Skeletal muscle satellite cell (primary cell): ENCODE results near the gene DHFR2. TPM values are rescaled to one million over a fixed set of nuclear protein-coding genes. Genes with fewer than 3 reads are reported as not detected.
A peak's percentile ranks its signal among the peaks of the same experiment; 100 is the strongest.
"Not testable (repeated sequence)": the region's sequence is repeated elsewhere in the genome, so short reads cannot be mapped to it uniquely, and the experiment has no call there.

Source experiments
- H3K27me3 ChIP-seq: 2 replicates; pipeline ENCODE4 v1.7.0; 2013; ENCODE audit warnings: low read length; ENCODE audit not compliant: control insufficient read depth, insufficient read depth
- H3K36me3 ChIP-seq: 2 replicates; pipeline ENCODE4 v1.7.0; 2013; ENCODE audit warnings: mild to moderate bottlenecking, control low read depth, low read length; ENCODE audit not compliant: insufficient read depth
- H3K4me1 ChIP-seq: 2 replicates; pipeline ENCODE4 v1.7.0; 2013; ENCODE audit warnings: low read length; ENCODE audit not compliant: control insufficient read depth, insufficient read depth
- H3K4me2 ChIP-seq: 2 replicates; pipeline ENCODE4 v1.7.0; 2013; ENCODE audit warnings: mild to moderate bottlenecking, low read length
- H3K4me3 ChIP-seq: 2 replicates; pipeline ENCODE4 v1.7.0; 2013; ENCODE audit warnings: low read length
- H3K9ac ChIP-seq: 2 replicates; pipeline ENCODE4 v1.7.0; 2013; ENCODE audit warnings: mild to moderate bottlenecking, low read depth, low read length, moderate library complexity
- H3K9me3 ChIP-seq: replicated peaks from 2 replicates; pipeline ENCODE4 v1.7.0; 2013; ENCODE audit warnings: mild to moderate bottlenecking, control low read depth, low read length
- total RNA-seq: library from RNA; depleted of rRNA; stranded (reverse); fragments of >200 nt; gene quantifications from 2 replicates; pipeline ENCODE4 v1.2.3, GENCODE V29; 2012; rRNA removed

Gene DHFR2
- total RNA-seq: 2.4 and 2.5 TPM in 2 replicates

DNA sequence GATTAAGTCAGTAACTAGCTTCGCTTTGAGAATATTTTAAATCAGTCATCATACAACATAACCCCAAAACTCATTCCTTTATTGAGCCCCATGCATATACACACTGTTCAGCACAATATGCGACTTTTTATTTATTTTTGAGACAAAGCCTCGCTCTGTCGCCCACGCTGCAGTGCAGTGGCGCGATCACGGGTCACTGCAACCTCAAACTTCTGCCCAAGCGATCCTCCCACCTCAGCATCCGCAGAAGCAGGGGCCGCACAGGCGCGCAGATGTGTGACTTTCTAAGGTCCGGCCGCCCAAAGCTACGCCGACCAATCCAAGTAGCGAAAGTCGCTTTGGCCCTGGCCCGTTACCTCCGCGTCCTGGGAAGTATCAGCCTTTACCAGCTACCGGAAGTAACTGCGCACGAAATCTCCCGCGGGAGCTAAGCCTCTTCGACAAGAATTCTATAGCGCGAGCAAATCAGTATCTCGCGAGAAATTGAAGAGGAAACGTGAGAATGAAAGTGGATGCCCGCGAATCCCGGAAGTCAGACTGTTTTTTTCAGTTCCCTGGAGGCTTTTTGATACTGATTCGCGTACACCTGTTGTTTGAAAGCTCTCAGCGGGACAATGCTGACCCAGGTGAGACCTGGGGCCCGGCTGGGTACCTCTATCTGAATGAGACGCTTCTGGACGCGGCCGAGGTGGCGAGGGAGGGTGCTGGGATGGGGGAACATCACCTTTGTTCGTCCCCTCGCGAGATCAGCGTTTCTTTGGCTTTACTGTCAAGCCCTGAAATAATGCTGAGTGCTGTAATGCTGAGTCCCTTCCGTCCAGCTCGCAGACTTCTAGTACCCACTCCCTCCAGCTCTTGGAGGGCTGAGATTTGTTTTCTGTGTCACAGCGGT, at the start of gene DHFR2, which contains the start of gene NSUN3:
TSS of gene DHFR2 (minus strand) at position 404 of the 892 bp plus-strand sequence. CDS start 1,405 bp downstream, outside the sequence.
TSS of gene NSUN3 (plus strand) at position 549 of the 892 bp plus-strand sequence. CDS start at position 615, 66 bp downstream.
- no peaks in the 10 kb centered on the region for H3K9me3 ChIP-seq
- peak within 1 kb of the TSS; percentile 82 for H3K4me2 ChIP-seq
- H3K27me3 ChIP-seq: no peaks in the 10 kb centered on the region
- peaks cover 8% of the 10 kb centered on the region for H3K36me3 ChIP-seq
- peak within 1 kb of the TSS; percentile 82 for H3K4me3 ChIP-seq
- H3K4me1 ChIP-seq: peaks cover 13% of the 10 kb centered on the region
- peak within 1 kb of the TSS; percentile 96 for H3K9ac ChIP-seq

- Histone ChIP-seq H3K4me3 (no peak overlapping the region), H3K9me3 (no peaks in the 10 kb centered on the region), H3K36me3 (peaks cover 10% of the 10 kb centered on the region), H3K27me3 (no peaks in the 10 kb centered on the region), H3K4me2 (no peak overlapping the region), H3K4me1 (no peaks in the 10 kb centered on the region), H3K9ac (no peak overlapping the region)
Measured at GRCh38 chr3:94110854-94111253, 48.1 kb upstream of the DHFR2 start.

DNA sequence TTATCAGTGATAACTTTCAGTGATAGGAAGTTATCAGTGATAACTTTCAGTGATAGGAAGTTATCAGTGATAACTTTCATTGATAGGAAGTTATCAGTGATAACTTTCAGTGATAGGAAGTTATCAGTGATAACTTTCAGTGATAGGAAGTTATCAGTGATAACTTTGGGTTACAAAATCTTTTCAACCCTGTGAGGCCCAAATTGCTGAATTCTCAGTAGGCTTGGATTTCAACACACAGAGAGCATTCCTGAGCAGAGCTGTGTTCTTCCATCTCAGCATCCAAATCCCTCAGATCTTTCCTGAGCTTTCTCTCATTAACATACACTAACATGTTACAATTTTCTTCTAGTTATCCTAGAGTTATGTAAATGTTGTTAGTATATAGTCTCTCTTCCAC, 47.5 kb upstream of the DHFR2 start:
- not testable (repeated sequence) for H3K9ac ChIP-seq, H3K4me2 ChIP-seq, H3K9me3 ChIP-seq, H3K27me3 ChIP-seq, H3K4me3 ChIP-seq, H3K4me1 ChIP-seq
- peaks cover 10% of the 10 kb centered on the region for H3K36me3 ChIP-seq

DNA sequence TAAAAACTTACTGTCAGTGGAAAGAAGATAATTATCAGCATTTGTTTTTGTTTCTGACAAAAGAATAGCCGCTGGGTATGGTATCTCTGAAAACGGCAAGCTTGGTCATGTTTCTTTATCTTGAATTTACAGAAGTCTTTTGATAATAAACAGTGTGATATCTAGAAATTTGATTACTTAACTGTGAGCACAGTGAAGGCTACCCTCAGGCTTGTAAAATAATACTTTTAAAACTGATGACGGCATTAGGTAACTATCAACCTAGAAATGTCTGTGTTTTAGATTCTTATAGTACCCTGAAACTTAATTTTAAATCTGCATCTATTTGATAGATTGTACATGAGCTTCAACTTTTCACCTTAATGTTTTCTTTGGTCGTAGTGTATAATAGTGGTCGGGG, 43.6 kb upstream of the DHFR2 start:
- Histone ChIP-seq H3K9me3 (no peaks in the 10 kb centered on the region), H3K4me2 (no peak overlapping the region), H3K36me3 (peaks cover 12% of the 10 kb centered on the region), H3K4me3 (no peak overlapping the region), H3K4me1 (no peaks in the 10 kb centered on the region), H3K9ac (no peak overlapping the region), H3K27me3 (no peaks in the 10 kb centered on the region)

DNA sequence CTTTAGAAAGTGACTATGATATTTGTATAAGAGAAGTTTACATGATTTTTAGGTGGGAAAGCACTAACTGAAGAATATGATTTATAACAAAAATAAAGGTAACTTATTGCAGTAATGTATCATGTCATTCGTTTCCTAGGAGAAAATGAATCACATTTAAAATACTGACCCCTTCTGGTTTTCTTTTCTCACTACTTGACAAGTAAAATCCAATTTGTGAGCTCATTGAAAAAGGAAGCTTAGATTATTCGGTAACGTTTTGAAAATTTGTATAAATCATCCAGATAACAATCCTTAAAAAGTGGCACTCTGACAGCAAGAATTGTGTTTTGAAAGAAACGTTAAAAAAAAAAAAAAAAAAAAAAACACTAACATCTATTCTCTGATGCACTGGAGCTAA, 39.1 kb upstream of the DHFR2 start:
- Histone ChIP-seq H3K9me3 (no peaks in the 10 kb centered on the region), H3K4me3 (no peak overlapping the region), H3K4me1 (no peaks in the 10 kb centered on the region), H3K9ac (no peak overlapping the region), H3K4me2 (no peak overlapping the region), H3K27me3 (no peaks in the 10 kb centered on the region), H3K36me3 (peaks cover 18% of the 10 kb centered on the region)

DNA sequence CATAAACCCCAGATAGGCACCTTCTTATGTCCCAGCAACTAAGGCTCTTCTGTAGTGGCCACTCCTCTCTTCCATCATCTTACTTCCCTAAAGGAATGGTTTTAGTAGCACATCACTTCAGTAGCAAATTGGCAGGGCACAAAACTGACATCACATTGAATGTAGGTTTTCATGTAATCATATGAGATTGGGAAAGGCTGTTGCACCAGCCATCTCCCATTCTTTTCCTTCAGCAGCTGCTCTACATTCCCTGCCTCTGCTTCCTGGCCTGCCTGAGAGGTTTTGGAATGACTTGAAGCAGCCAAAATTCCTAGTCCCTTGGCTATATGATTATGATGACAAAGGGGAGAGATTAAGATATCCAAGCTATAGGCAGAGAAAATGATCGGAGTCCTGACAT, 36.6 kb upstream of the DHFR2 start:
- Histone ChIP-seq H3K36me3 (peaks cover 26% of the 10 kb centered on the region), H3K27me3 (no peaks in the 10 kb centered on the region), H3K4me3 (no peak overlapping the region), H3K4me2 (no peak overlapping the region), H3K4me1 (no peaks in the 10 kb centered on the region), H3K9ac (no peak overlapping the region), H3K9me3 (no peaks in the 10 kb centered on the region)

GRCh38 chr3:94098452-94098851, 35.7 kb upstream of the DHFR2 start:
- H3K9ac ChIP-seq: no peak overlapping the region
- no peaks in the 10 kb centered on the region for H3K4me1 ChIP-seq
- no peak overlapping the region for H3K4me3 ChIP-seq
- H3K27me3 ChIP-seq: no peaks in the 10 kb centered on the region
- no peak overlapping the region for H3K4me2 ChIP-seq
- no peaks in the 10 kb centered on the region for H3K9me3 ChIP-seq
- peaks cover 22% of the 10 kb centered on the region for H3K36me3 ChIP-seq

GRCh38 chr3:94095111-94095510, 32.4 kb upstream of the DHFR2 start:
- Histone ChIP-seq H3K27me3 (no peaks in the 10 kb centered on the region), H3K9me3 (no peaks in the 10 kb centered on the region), H3K36me3 (peaks cover 29% of the 10 kb centered on the region)

GRCh38 chr3:94093151-94093550, 30.4 kb upstream of the DHFR2 start:
- H3K4me3 ChIP-seq: no peak overlapping the region
- H3K9me3 ChIP-seq: no peaks in the 10 kb centered on the region
- H3K36me3 ChIP-seq: peaks cover 28% of the 10 kb centered on the region
- H3K4me2 ChIP-seq: no peak overlapping the region
- H3K9ac ChIP-seq: no peak overlapping the region
- H3K27me3 ChIP-seq: no peaks in the 10 kb centered on the region
- no peaks in the 10 kb centered on the region for H3K4me1 ChIP-seq

More at GRCh38 chr3:94095111-94095510, 32.4 kb upstream of the DHFR2 start:
- Histone ChIP-seq H3K4me2 (no peak overlapping the region), H3K4me3 (no peak overlapping the region), H3K4me1 (no peaks in the 10 kb centered on the region), H3K9ac (no peak overlapping the region)

GRCh38 chr3:94092086-94092485, 29.4 kb upstream of the DHFR2 start:
- H3K9ac ChIP-seq: no peak overlapping the region
- no peaks in the 10 kb centered on the region for H3K9me3 ChIP-seq
- H3K4me2 ChIP-seq: no peak overlapping the region
- no peaks in the 10 kb centered on the region for H3K4me1 ChIP-seq
- H3K36me3 ChIP-seq: peaks cover 20% of the 10 kb centered on the region
- no peaks in the 10 kb centered on the region for H3K27me3 ChIP-seq
- no peak overlapping the region for H3K4me3 ChIP-seq

DNA sequence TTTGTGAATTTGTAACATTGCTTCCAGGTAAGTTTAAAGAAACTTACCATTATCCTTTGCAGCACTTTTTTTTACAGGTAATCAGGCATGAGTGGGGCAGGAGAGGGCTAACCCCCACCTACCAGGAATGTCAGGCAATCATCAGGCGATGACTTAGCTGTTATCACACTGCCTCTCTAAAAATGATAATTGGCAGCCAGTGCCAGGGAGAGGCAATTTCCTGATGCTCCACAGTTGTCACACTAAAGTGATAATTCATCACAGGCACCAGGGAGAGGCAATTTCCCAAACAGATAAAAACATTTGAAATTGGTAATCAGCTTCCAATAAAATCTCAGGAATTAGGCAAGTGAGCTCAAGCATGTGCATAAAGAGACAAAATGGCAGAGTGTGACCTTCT, 26.4 kb upstream of the DHFR2 start:
- H3K4me1 ChIP-seq: no peaks in the 10 kb centered on the region
- H3K9ac ChIP-seq: no peak overlapping the region
- no peak overlapping the region for H3K4me2 ChIP-seq
- H3K4me3 ChIP-seq: no peak overlapping the region
- H3K9me3 ChIP-seq: no peaks in the 10 kb centered on the region
- peaks cover 16% of the 10 kb centered on the region for H3K36me3 ChIP-seq
- H3K27me3 ChIP-seq: no peaks in the 10 kb centered on the region

- Histone ChIP-seq H3K9ac (no peak overlapping the region), H3K4me1 (no peaks in the 10 kb centered on the region), H3K9me3 (no peaks in the 10 kb centered on the region), H3K4me2 (no peak overlapping the region), H3K27me3 (no peaks in the 10 kb centered on the region), H3K4me3 (no peak overlapping the region), H3K36me3 (peaks cover 4% of the 10 kb centered on the region)
Measured at GRCh38 chr3:94083261-94083660, 20.5 kb upstream of the DHFR2 start.
